OCI-LY3 (cell line): ENCODE results near the gene NRXN3.

Experiments used
- H2AFZ ChIP-seq: fragments of 200-600, 300-600 bp; shearing (Covaris generic); 2 replicates; pipeline ENCODE4 v1.6.0; 2014; ENCODE audit warnings: antibody characterized with exemption, low read depth, low read length
- H3K27ac ChIP-seq: fragments of 200-600, 300-600 bp; sonication (generic); 2 replicates; pipeline ENCODE4 v1.5.1; 2014; ENCODE audit warnings: mild to moderate bottlenecking, low read length, moderate library complexity, mixed read lengths
- H3K27me3 ChIP-seq: fragments of 200-600, 300-600 bp; sonication (generic); 2 replicates; pipeline ENCODE4 v1.6.1; 2014; ENCODE audit warnings: low read depth, low read length, mixed read lengths
- H3K36me3 ChIP-seq: fragments of 200-600, 300-600 bp; sonication (generic); replicated peaks from 2 replicates; pipeline ENCODE3; 2014; ENCODE audit warnings: low read depth, low read length, mixed read lengths
- H3K4me1 ChIP-seq: fragments of 300-600, 200-600 bp; sonication (generic); 2 replicates; pipeline ENCODE4 v1.6.1; 2014; ENCODE audit warnings: low read length, mixed read lengths
- H3K4me2 ChIP-seq: fragments of 200-600, 300-600 bp; sonication (generic); 2 replicates; pipeline ENCODE4 v1.6.1; 2014; ENCODE audit warnings: low read length, mixed read lengths
- H3K4me3 ChIP-seq: fragments of 300-600, 200-600 bp; sonication (generic); 2 replicates; pipeline ENCODE4 v1.5.1; 2014; ENCODE audit warnings: antibody characterized with exemption, mild to moderate bottlenecking, low read length, moderate library complexity
- H3K79me2 ChIP-seq: fragments of 300-600, 200-600 bp; shearing (Covaris generic); 2 replicates; pipeline ENCODE4 v1.6.1; 2014; ENCODE audit warnings: mild to moderate bottlenecking, low read length, mixed read lengths
- H3K9ac ChIP-seq: fragments of 300-600, 200-600 bp; shearing (Covaris generic); 2 replicates; pipeline ENCODE4 v1.6.0; 2014; ENCODE audit warnings: mild to moderate bottlenecking, low read length, moderate library complexity
- H3K9me3 ChIP-seq: fragments of 200-600, 300-600 bp; shearing (Covaris generic); 2 replicates; pipeline ENCODE4 v1.6.1; 2014; ENCODE audit warnings: low read length, mixed read lengths; ENCODE audit not compliant: insufficient read depth
- H4K20me1 ChIP-seq: fragments of 200-600, 300-600 bp; sonication (generic); 2 replicates; pipeline ENCODE4 v1.6.1; 2016; ENCODE audit warnings: low read length, mixed read lengths; ENCODE audit not compliant: insufficient read depth
- CTCF ChIP-seq: fragments of 200-600, 300-600 bp; sonication (generic); IDR thresholded peaks from 2 replicates; pipeline ENCODE4 v1.5.1; 2014; ENCODE audit warnings: antibody characterized with exemption, low read length, low read depth
- EZH2phosphoT487 ChIP-seq: fragments of 200-600 bp; shearing (Covaris generic); IDR thresholded peaks from 2 replicates; pipeline ENCODE4 v1.6.1; 2018; ENCODE audit warnings: antibody characterized with exemption, mixed run types, low read depth

NRXN3 gene

GRCh38 chr14:79686196-79686595 is 1516.0 kb downstream of the NRXN3 start:
- no peak overlapping the region for H3K4me3 ChIP-seq
- H3K79me2 ChIP-seq: no peaks in the 10 kb centered on the region
- no peaks in the 10 kb centered on the region for H3K9me3 ChIP-seq
- H3K27me3 ChIP-seq: no peaks in the 10 kb centered on the region
- no peak overlapping the region for H3K27ac ChIP-seq
- H3K36me3 ChIP-seq: no peaks in the 10 kb centered on the region
- H2AFZ ChIP-seq: no peak overlapping the region
- no peak overlapping the region for H3K9ac ChIP-seq
- H4K20me1 ChIP-seq: no peaks in the 10 kb centered on the region
- no peaks in the 10 kb centered on the region for H3K4me1 ChIP-seq
- TF ChIP-seq CTCF (no peak), EZH2phosphoT487 (no peak)
- H3K4me2 ChIP-seq: no peak overlapping the region

GRCh38 chr14:79690960-79691359 is 1520.8 kb downstream of the NRXN3 start:
- Histone ChIP-seq H3K4me3 (no peak overlapping the region), H3K27ac (no peak overlapping the region), H3K9me3 (no peaks in the 10 kb centered on the region), H3K36me3 (no peaks in the 10 kb centered on the region), H4K20me1 (no peaks in the 10 kb centered on the region), H3K9ac (no peak overlapping the region), H2AFZ (no peak overlapping the region), H3K79me2 (no peaks in the 10 kb centered on the region), H3K4me1 (no peaks in the 10 kb centered on the region), H3K27me3 (no peaks in the 10 kb centered on the region), H3K4me2 (no peak overlapping the region)
- TF ChIP-seq CTCF: no peak
- TF ChIP-seq EZH2phosphoT487: no peak

- Histone ChIP-seq H2AFZ (no peak overlapping the region), H3K27ac (no peak overlapping the region), H3K9me3 (no peaks in the 10 kb centered on the region), H4K20me1 (no peaks in the 10 kb centered on the region), H3K79me2 (no peaks in the 10 kb centered on the region), H3K4me1 (no peaks in the 10 kb centered on the region), H3K27me3 (no peaks in the 10 kb centered on the region), H3K4me3 (no peak overlapping the region), H3K4me2 (no peak overlapping the region), H3K9ac (no peak overlapping the region), H3K36me3 (no peaks in the 10 kb centered on the region)
- TF ChIP-seq CTCF: no peak
- TF ChIP-seq EZH2phosphoT487: no peak
Measured at GRCh38 chr14:79693935-79694334, 1523.8 kb downstream of the NRXN3 start.

GRCh38 chr14:79695307-79695706 is 1525.1 kb downstream of the NRXN3 start:
- Histone ChIP-seq H3K4me2 (no peak overlapping the region), H3K9me3 (no peaks in the 10 kb centered on the region), H3K79me2 (no peaks in the 10 kb centered on the region), H3K4me3 (no peak overlapping the region), H3K36me3 (no peaks in the 10 kb centered on the region), H3K27me3 (no peaks in the 10 kb centered on the region), H3K4me1 (no peaks in the 10 kb centered on the region), H3K27ac (no peak overlapping the region), H4K20me1 (no peaks in the 10 kb centered on the region), H2AFZ (no peak overlapping the region), H3K9ac (no peak overlapping the region)
- TF ChIP-seq CTCF: no peak
